GM12878 (cell line): ENCODE data around the gene PRCD. TPM values are rescaled to one million over a fixed set of nuclear protein-coding genes. Genes with fewer than 3 reads are reported as not detected.
A peak's percentile ranks its signal among the peaks of the same experiment; 100 is the strongest.

Experiments
- ATAC-seq: fragments of 200-7000 bp; cut with Tn5 transposase; 3 replicates; pipeline ENCODE4 v1.9.1; 2020; ENCODE audit warnings: mild to moderate bottlenecking, moderate library complexity
- BruUV-seq: library from RNA; stranded (reverse); fragments of 400-500 nt; replicated peaks from 2 replicates; lab custom pipeline; 2021; lab: Mats Ljungman, UMichigan
- CTCF ChIA-PET: fragments of 300-600 bp; sonication (Branson Sonifier 250); formaldehyde crosslinking; extraction: SDS; loops from one replicate; lab custom pipeline; 2021; ENCODE audit warnings: inconsistent platforms; lab: Yijun Ruan, JAX
- POLR2A ChIA-PET: fragments of 350-600 bp; formaldehyde crosslinking; extraction: SDS; loops from one replicate; lab custom pipeline; 2021; ENCODE audit warnings: inconsistent platforms; lab: Charles Lee
- RAD21 ChIA-PET: fragments of 300-600 bp; sonication (Branson Sonifier 250); formaldehyde crosslinking; loops from one replicate; lab custom pipeline; 2023; ENCODE audit warnings: antibody characterized with exemption; ENCODE audit not compliant: unreplicated experiment; lab: Charles Lee
- SMC1A ChIA-PET: fragments of 300-600 bp; sonication (Branson Sonifier 250); formaldehyde crosslinking; loops from one replicate; lab custom pipeline; 2023; ENCODE audit not compliant: unreplicated experiment, uncharacterized antibody; lab: Charles Lee
- DNase-seq: peaks from one replicate; pipeline ENCODE4 v3.0.0-alpha.2; 2011; ENCODE audit warnings: low read depth, low spot score
- FAIRE-seq: peaks from 3 replicates; lab custom pipeline; 2011; peaks lifted over from hg19 to GRCh38; lab: Jason Lieb, UNC
- H2AFZ ChIP-seq: 2 replicates; pipeline ENCODE4 v1.6.0; 2011; ENCODE audit warnings: low read depth, low read length, control low read depth; ENCODE audit not compliant: control insufficient read depth
- H3K27ac ChIP-seq: 2 replicates; pipeline ENCODE4 v1.5.1; 2011; ENCODE audit warnings: control low read depth; ENCODE audit not compliant: control insufficient read depth, insufficient read depth
- H3K27me3 ChIP-seq, 2 experiments: replicated peaks in 1 of 2; 2 replicates each; pipeline versions ENCODE4 v1.6.0 to v1.6.1; 2011; ENCODE audit warnings: low read length in 1 of 2; ENCODE audit not compliant: control insufficient read depth in 2 of 2, insufficient read depth in 2 of 2
- H3K36me3 ChIP-seq, 2 experiments: 2 replicates each; pipeline ENCODE4 v1.5.1; 2011; ENCODE audit warnings: low read length in 1 of 2; ENCODE audit not compliant: control insufficient read depth in 2 of 2, insufficient read depth in 2 of 2
- H3K4me1 ChIP-seq: 2 replicates; pipeline ENCODE4 v1.6.1; 2011; ENCODE audit warnings: mild to moderate bottlenecking, low read length, moderate library complexity, mixed read lengths; ENCODE audit not compliant: control insufficient read depth, insufficient read depth
- H3K4me2 ChIP-seq: 2 replicates; pipeline ENCODE4 v1.6.0; 2011; ENCODE audit warnings: control low read depth; ENCODE audit not compliant: control insufficient read depth, insufficient read depth
- H3K4me3 ChIP-seq: fragments of 200-600 bp; sonication (generic); 2 replicates; pipeline ENCODE4 v1.5.1; 2016
- H3K79me2 ChIP-seq: 2 replicates; pipeline ENCODE4 v1.6.0; 2011; ENCODE audit warnings: low read length; ENCODE audit not compliant: control insufficient read depth, insufficient read depth
- H3K9ac ChIP-seq: 2 replicates; pipeline ENCODE4 v1.8.0; 2011; ENCODE audit warnings: low read length, control low read depth, mixed read lengths; ENCODE audit not compliant: control insufficient read depth, insufficient read depth
- H3K9me3 ChIP-seq: replicated peaks from 3 replicates; pipeline ENCODE4 v1.5.1; 2011; ENCODE audit warnings: mild to moderate bottlenecking, low read length; ENCODE audit not compliant: control insufficient read depth, insufficient read depth
- H4K20me1 ChIP-seq: 2 replicates; pipeline ENCODE4 v1.6.0; 2011; ENCODE audit not compliant: control insufficient read depth, insufficient read depth
- POLR2A ChIP-seq: IDR thresholded peaks from 2 replicates; pipeline ENCODE4 v1.6.1; 2011; ENCODE audit warnings: low read depth, mild to moderate bottlenecking, low read length
- POLR2AphosphoS5 ChIP-seq: IDR thresholded peaks from 2 replicates; pipeline ENCODE4 v1.6.1; 2011; ENCODE audit warnings: mild to moderate bottlenecking, low read length, inconsistent platforms
- TCF3 ChIP-seq: IDR thresholded peaks from 2 replicates; pipeline ENCODE4 v1.6.1; 2012; ENCODE audit warnings: low read depth, mild to moderate bottlenecking, low read length, borderline replicate concordance; ENCODE audit not compliant: insufficient read depth
- ZNF274 ChIP-seq: IDR thresholded peaks from one replicate; pipeline ENCODE4 v1.8.0; 2011; ENCODE audit not compliant: insufficient read length, insufficient read depth
- WGBS: methylation state at CpG from one replicate; pipeline ENCODE4 v1.1.6; 2016; ENCODE audit warnings: low lambda C conversion rate; ENCODE audit not compliant: insufficient replicate concordance, insufficient coverage; ENCODE audit errors: missing lambda C conversion rate; 5-methylcytosine and 5-hydroxymethylcytosine counted together
- in situ Hi-C: fragments of 300-500 bp; cut with MboI; formaldehyde crosslinking; loops from 9 replicates; pipeline ENCODE4 v1.14.3; 2018; ENCODE audit warnings: mixed read lengths
- intact Hi-C: fragments of 100-400 bp; cut with micrococcal nuclease; formaldehyde crosslinking; loops from one replicate; pipeline ENCODE4 v1.14.2; 2022; ENCODE audit not compliant: unreplicated experiment
- polyA plus RNA-seq, 11 experiments: library from polyadenylated mRNA; depleted of rRNA in 4 of 11; unstranded in 6 of 11; stranded (reverse) in 5 of 11; fragments of >200 nt; fragmentation: Nextera tagmentation in 4 of 11; fragmentation: Illumina TruSeq in 1 of 11; extraction: Ambion mirVana in 4 of 11; extraction: Trizol in 1 of 11; gene quantifications; 1 replicate in 1 of 11; 2 replicates in 10 of 11; pipeline versions ENCODE4 v1.2.1 to v1.2.3, GENCODE V29; 2011 to 2016; ENCODE audit warnings: inconsistent platforms in 2 of 11, missing spikeins in 2 of 11, low read depth in 1 of 11
- total RNA-seq, 4 experiments: library from RNA; depleted of rRNA in 3 of 4; stranded (reverse); fragments of >200 nt in 3 of 4; fragmentation: Illumina TruSeq in 1 of 4; extraction: Trizol in 1 of 4; gene quantifications; 2 replicates each; pipeline versions ENCODE4 v1.2.1 to v1.2.3, GENCODE V29; 2013 to 2021

PRCD gene
- total and polyA plus RNA-seq, 10 of the 15 experiments (the other 5 are each of a cell fraction or from before 2014, with no cell fraction given), result 0.18 to 0.95 (median 0.34) TPM; not detected in 4

- Histone ChIP-seq H3K27me3 (no peaks in the 10 kb centered on the region), H3K9ac (no peak overlapping the region), H4K20me1 (peaks cover 3% of the 10 kb centered on the region; the same call in 1 of the 2 replicates), H3K4me1 (peaks cover 21% of the 10 kb centered on the region), H3K27ac (no peak overlapping the region), H3K79me2 (peaks cover 17% of the 10 kb centered on the region), H3K36me3 (peaks cover 7 to 23% of the 10 kb centered on the region in 2 experiments), H3K4me3 (no peak overlapping the region), H2AFZ (no peak overlapping the region), H3K4me2 (no peak overlapping the region), H3K9me3 (no peaks in the 10 kb centered on the region)
- WGBS, result 92% methylated on average over 14 of the region's 14 CpGs
- peak; percentile 49; the same call in 1 of the 2 replicates for TF ChIP-seq POLR2AphosphoS5
- 0 out of 2 replicates have a peak, but pooled peaks have one; percentile 18 for TF ChIP-seq POLR2A
- TF ChIP-seq ZNF274, result no peak
- TF ChIP-seq TCF3, result no peak
- intact Hi-C loops (loop anchor here (10.0 kb wide), 1 partner anchor 129 kb away; no protein-coding TSS in a partner anchor), in situ Hi-C loops (no loop called here)
- CTCF ChIA-PET, result interaction anchor here (0.6 to 2.6 kb wide), 5 partner anchors 8 to 561 kb away, joined by 3 to 17 read pairs (median 8); no protein-coding TSS in a partner anchor
- no peak for ATAC-seq
- SMC1A ChIA-PET, result interaction anchor here (1.0 to 2.8 kb wide), 5 partner anchors 8 to 166 kb away, joined by 3 to 14 read pairs (median 4); no protein-coding TSS in a partner anchor
- no TSS peak for BruUV-seq
- no peak for DNase-seq
- RAD21 ChIA-PET, result interaction anchor here (1.3 kb wide), 1 partner anchor 115 kb away, joined by 3 read pairs; no protein-coding TSS in a partner anchor
- no peak for FAIRE-seq
- POLR2A ChIA-PET, result interaction anchor here (0.6 kb wide), 2 partner anchors 8 to 456 kb away, joined by 3 read pairs; no protein-coding TSS in a partner anchor
These were observed 26.1 kb downstream of the PRCD start for GRCh38 chr17:76565728-76566612.

GRCh38 chr17:76566613-76566943 lies 26.7 kb downstream of the PRCD start:
- Histone ChIP-seq H3K27ac (no peak overlapping the region), H3K9me3 (no peaks in the 10 kb centered on the region), H3K36me3 (peaks cover 7 to 19% of the 10 kb centered on the region in 2 experiments), H3K9ac (no peak overlapping the region), H3K4me2 (no peak overlapping the region), H3K4me1 (peaks cover 16% of the 10 kb centered on the region), H3K4me3 (no peak overlapping the region), H4K20me1 (peaks cover 3% of the 10 kb centered on the region; the same call in 1 of the 2 replicates), H3K79me2 (peaks cover 11% of the 10 kb centered on the region), H2AFZ (no peak overlapping the region), H3K27me3 (no peaks in the 10 kb centered on the region)
- no TSS peak for BruUV-seq
- ChIA-PET RAD21 (interaction anchor here (1.3 to 1.6 kb wide), 2 partner anchors 58 to 115 kb away, joined by 3 to 5 read pairs; no protein-coding TSS in a partner anchor), POLR2A (interaction anchor here (0.6 kb wide), 2 partner anchors 9 to 457 kb away, joined by 3 read pairs; no protein-coding TSS in a partner anchor), SMC1A (interaction anchor here (1.0 to 2.8 kb wide), 5 partner anchors 8 to 165 kb away, joined by 3 to 14 read pairs (median 4); no protein-coding TSS in a partner anchor), CTCF (interaction anchor here (0.6 to 2.6 kb wide), 5 partner anchors 9 to 562 kb away, joined by 3 to 17 read pairs (median 8); no protein-coding TSS in a partner anchor)
- FAIRE-seq, result no peak
- ATAC-seq, result no peak
- 96% methylated on average over 3 of the region's 3 CpGs for WGBS
- intact Hi-C loops, result loop anchor here (10.0 kb wide), 1 partner anchor 128 kb away; no protein-coding TSS in a partner anchor
- DNase-seq, result no peak
- in situ Hi-C loops, result no loop called here
- peak; percentile 50; the same call in 1 of the 2 replicates for TF ChIP-seq POLR2A
- no peak for TF ChIP-seq ZNF274
